Neural crest cell (in vitro differentiated cells): ENCODE data around the gene KCNJ18. TPM values are rescaled to one million over a fixed set of nuclear protein-coding genes. Genes with fewer than 3 reads are reported as not detected.
"Not testable (repeated sequence)": the region's sequence is repeated elsewhere in the genome, so short reads cannot be mapped to it uniquely, and the experiment has no call there.

ENCODE experiments used
- DNase-seq: peaks from one replicate; pipeline ENCODE4 v3.0.0; 2021; ENCODE audit warnings: low read depth, mixed read lengths, low spot score
- H3K27ac Mint-ChIP-seq: one replicate; pipeline ENCODE4 v1.8.0; 2021; ENCODE audit warnings: mild to moderate bottlenecking, mixed read lengths; ENCODE audit not compliant: unreplicated experiment
- H3K27me3 Mint-ChIP-seq: 2 replicates; pipeline ENCODE4 v1.8.0; 2021; ENCODE audit warnings: low read depth, mild to moderate bottlenecking, mixed read lengths
- H3K36me3 Mint-ChIP-seq: 2 replicates; pipeline ENCODE4 v1.8.0; 2021; ENCODE audit warnings: low read depth, mild to moderate bottlenecking, mixed read lengths
- H3K4me1 Mint-ChIP-seq: 2 replicates; pipeline ENCODE4 v1.8.0; 2021; ENCODE audit warnings: mixed read lengths
- H3K4me3 Mint-ChIP-seq: one replicate; pipeline ENCODE4 v1.8.0; 2021; ENCODE audit warnings: mild to moderate bottlenecking, mixed read lengths
- H3K9me3 Mint-ChIP-seq: 2 replicates; pipeline ENCODE4 v1.8.0; 2021; ENCODE audit warnings: mixed read lengths
- CTCF ChIP-seq: fragments of 200-600 bp; sonication (generic); conservative IDR thresholded peaks from 2 replicates; pipeline ENCODE4 v1.5.0; 2021; ENCODE audit warnings: antibody characterized with exemption, mild to moderate bottlenecking
- total RNA-seq: library from RNA; stranded (reverse); gene quantifications from 2 replicates; pipeline ENCODE4 v1.2.1, GENCODE V29; 2021

KCNJ18 gene
- total RNA-seq, 1 donor from 2014 or later, result not detected

DNA sequence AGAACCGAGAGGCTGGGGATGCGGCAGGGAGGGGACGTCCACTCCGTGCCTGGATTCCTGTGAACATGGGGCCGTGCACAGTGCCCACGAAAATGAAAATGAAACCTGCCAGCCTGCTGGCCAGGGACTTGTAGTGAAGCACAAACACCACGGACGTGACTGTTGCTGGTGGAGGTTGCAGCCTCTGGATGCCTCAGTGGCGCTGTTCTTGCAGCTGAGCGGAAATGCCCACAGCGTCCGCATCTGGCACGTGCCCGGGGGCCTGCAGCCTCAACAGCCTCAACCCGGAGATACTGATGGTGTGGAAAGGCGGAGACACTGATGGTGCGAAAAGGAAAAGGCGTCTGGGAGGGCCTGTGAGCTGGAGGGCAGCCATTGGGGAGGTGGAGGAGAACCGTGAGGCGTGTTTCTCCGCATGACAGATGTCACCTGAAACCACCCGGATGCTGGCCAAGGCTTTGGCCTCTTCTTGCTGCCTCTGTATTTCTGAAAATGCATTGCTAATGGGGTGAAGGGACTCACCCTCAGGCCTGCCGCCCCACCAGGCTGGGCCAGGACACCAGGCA lies 44.8 kb downstream of the KCNJ18 start:
- not testable (repeated sequence) for H3K4me1 Mint-ChIP-seq, H3K27me3 Mint-ChIP-seq, H3K27ac Mint-ChIP-seq, DNase-seq, H3K36me3 Mint-ChIP-seq, H3K9me3 Mint-ChIP-seq, H3K4me3 Mint-ChIP-seq

- H3K4me1 Mint-ChIP-seq, H3K36me3 Mint-ChIP-seq, H3K27ac Mint-ChIP-seq, H3K9me3 Mint-ChIP-seq, H3K4me3 Mint-ChIP-seq, H3K27me3 Mint-ChIP-seq, DNase-seq: not testable (repeated sequence)
Observed at GRCh38 chr17:21738241-21738640, 45.9 kb downstream of the KCNJ18 start.

DNA sequence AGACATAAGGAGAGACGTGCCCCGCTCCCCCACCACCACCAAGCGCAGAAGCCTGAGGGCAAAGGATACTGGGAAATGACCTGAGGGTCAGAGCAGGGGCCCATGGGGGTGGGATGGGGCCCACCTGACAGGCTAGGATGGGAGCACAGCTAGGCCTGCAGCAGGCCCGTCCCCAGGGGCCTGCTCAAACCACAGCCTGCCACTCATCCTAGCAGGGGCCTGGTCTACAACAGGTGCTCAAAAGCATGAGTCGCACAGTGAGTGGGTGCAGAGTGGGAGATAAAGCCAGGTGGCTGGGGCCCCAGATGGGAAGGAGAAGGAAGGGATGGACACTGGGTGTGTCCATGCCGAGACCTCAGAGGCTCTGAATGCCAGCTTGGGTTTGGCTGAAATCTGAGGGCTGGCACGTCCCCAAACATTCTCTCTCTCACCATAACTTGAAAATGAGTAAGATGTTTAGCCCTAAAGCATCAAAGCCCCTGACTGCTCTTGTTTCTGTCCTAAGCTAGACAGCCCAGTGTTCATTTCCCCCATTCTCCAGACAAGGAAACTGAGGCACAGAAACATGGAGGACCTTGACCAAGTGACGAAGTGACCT lies 46.7 kb downstream of the KCNJ18 start:
- not testable (repeated sequence) for H3K27me3 Mint-ChIP-seq, H3K9me3 Mint-ChIP-seq, H3K27ac Mint-ChIP-seq, DNase-seq, H3K36me3 Mint-ChIP-seq, H3K4me3 Mint-ChIP-seq, H3K4me1 Mint-ChIP-seq

DNA sequence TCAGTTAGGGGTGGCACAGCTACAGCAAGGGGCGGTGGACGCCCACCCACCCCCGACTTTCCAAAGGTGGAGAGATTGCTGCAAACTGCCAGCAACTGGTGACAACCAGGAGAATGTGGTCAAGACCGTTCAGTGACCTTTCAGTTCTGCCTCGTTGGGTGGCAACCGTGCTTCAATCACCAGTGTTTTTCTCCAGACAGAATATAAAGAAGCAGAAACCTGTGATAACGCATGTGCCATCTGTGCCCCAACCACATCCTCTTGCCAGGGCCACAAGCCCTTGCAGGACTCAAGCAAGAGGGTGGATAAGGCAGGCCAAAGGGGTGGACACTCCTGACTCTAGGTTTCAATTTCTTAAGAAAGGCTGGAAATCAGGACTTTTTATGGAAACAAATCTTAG lies 47.2 kb downstream of the KCNJ18 start:
- not testable (repeated sequence) for H3K4me1 Mint-ChIP-seq, H3K36me3 Mint-ChIP-seq, H3K27me3 Mint-ChIP-seq, H3K4me3 Mint-ChIP-seq, H3K9me3 Mint-ChIP-seq, H3K27ac Mint-ChIP-seq, DNase-seq

DNA sequence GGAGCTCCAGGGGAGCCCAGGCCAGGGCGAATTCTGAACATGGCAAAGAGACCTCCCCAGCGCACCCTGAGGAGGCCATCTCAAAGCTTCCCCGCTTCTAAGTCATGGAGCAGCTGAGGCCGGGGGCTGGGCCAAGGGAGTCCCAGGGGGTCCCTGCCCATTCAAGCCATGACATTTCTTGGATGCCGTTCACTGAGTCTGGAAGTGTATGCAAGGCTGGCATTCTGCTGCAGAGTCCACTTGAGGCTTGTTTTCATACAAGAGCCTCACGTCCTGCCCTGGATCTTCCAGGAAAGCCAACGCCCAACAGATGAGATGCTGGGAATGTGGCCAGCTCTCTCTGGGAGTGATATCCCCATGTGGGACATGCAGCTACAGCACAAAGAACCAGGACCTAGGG lies 48.5 kb downstream of the KCNJ18 start:
- DNase-seq, H3K27me3 Mint-ChIP-seq, H3K36me3 Mint-ChIP-seq, H3K9me3 Mint-ChIP-seq, H3K27ac Mint-ChIP-seq, H3K4me3 Mint-ChIP-seq, H3K4me1 Mint-ChIP-seq: not testable (repeated sequence)

DNA sequence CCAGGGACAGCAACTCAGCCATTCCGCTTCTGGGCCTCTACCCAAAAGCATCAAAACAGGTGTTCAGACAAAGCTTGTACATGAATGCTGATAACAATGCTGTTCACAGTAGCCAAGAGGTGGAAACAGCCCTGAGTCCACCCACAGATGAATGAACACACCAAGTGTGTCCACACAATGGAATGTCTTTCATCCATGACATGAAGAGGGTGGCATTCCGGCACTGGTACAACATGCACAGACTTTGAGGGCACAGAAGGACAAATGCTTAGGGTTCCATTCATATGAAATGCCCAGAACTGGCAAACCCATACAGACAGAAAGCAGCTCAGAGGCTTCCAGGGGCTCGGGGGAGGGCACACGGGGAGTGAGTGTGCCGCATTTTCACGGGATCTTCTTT lies 49.2 kb downstream of the KCNJ18 start:
- H3K36me3 Mint-ChIP-seq, H3K4me3 Mint-ChIP-seq, H3K4me1 Mint-ChIP-seq, H3K27ac Mint-ChIP-seq, H3K9me3 Mint-ChIP-seq, H3K27me3 Mint-ChIP-seq, DNase-seq: not testable (repeated sequence)

- H3K27ac Mint-ChIP-seq, result no peak overlapping the region
- no peak overlapping the region for H3K4me3 Mint-ChIP-seq
- no peaks in the 10 kb centered on the region for H3K4me1 Mint-ChIP-seq
- peaks cover 2% of the 10 kb centered on the region for H3K9me3 Mint-ChIP-seq
- no peaks in the 10 kb centered on the region for H3K27me3 Mint-ChIP-seq
- TF ChIP-seq CTCF, result no peak
- no peak for DNase-seq
- H3K36me3 Mint-ChIP-seq, result peaks cover 2% of the 10 kb centered on the region
Observed at GRCh38 chr17:21742326-21742725, 50.0 kb downstream of the KCNJ18 start.

DNA sequence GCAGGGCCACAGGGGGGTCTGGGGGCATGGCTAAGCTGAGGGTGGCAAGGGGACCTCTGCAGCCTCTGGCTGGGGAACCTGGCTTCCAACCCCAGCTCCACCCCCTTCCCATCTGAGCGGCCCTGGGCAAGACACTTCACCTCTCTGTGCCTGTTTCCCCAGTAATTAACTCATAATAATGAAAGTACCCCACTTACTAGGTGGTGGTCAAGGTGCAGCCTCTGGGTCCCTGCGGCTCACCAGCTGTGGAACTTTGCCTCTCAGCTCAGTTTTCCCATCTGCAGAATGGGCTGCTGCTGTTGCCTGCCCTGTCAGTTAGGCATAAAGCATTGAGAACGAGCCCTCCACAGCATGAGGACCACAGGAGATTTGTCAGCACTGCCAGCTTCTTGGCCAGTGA lies 51.8 kb downstream of the KCNJ18 start:
- not testable (repeated sequence) for H3K27me3 Mint-ChIP-seq, H3K4me1 Mint-ChIP-seq, H3K9me3 Mint-ChIP-seq, H3K4me3 Mint-ChIP-seq, H3K36me3 Mint-ChIP-seq, H3K27ac Mint-ChIP-seq, DNase-seq

- H3K9me3 Mint-ChIP-seq, H3K4me3 Mint-ChIP-seq, H3K27me3 Mint-ChIP-seq, H3K4me1 Mint-ChIP-seq, H3K36me3 Mint-ChIP-seq, H3K27ac Mint-ChIP-seq, DNase-seq: not testable (repeated sequence)
Observed at GRCh38 chr17:21744621-21745020, 52.3 kb downstream of the KCNJ18 start.

GRCh38 chr17:21745385-21746054 lies 53.2 kb downstream of the KCNJ18 start:
- not testable (repeated sequence) for H3K36me3 Mint-ChIP-seq, H3K9me3 Mint-ChIP-seq, H3K27me3 Mint-ChIP-seq, H3K4me1 Mint-ChIP-seq, H3K27ac Mint-ChIP-seq, DNase-seq, H3K4me3 Mint-ChIP-seq

DNA sequence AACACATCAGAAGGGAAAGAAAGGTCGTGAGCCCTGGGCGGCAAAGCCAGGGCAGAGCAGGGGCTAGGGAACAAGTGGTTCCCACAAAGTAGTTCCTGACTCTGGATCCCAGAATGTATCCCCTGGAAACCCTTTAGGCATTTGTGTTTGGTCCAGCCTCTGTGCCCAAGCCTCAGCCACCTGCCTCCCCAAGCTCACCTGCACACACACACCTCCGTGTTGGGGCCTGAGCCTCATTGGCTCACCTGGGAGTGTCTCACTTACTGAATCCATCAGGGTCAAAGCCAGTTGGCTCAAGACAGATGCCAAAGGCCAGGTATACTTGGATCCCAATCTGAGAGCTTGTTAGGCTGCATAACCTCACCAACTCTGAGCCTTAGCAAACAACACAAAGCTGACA lies 54.1 kb downstream of the KCNJ18 start:
- H3K9me3 Mint-ChIP-seq, H3K4me3 Mint-ChIP-seq, H3K36me3 Mint-ChIP-seq, DNase-seq, H3K27me3 Mint-ChIP-seq, H3K4me1 Mint-ChIP-seq, H3K27ac Mint-ChIP-seq: not testable (repeated sequence)

- not testable (repeated sequence) for H3K4me1 Mint-ChIP-seq, H3K4me3 Mint-ChIP-seq, H3K27me3 Mint-ChIP-seq, H3K9me3 Mint-ChIP-seq, H3K27ac Mint-ChIP-seq, H3K36me3 Mint-ChIP-seq, DNase-seq
Observed at GRCh38 chr17:21747195-21747915, 55.0 kb downstream of the KCNJ18 start.
